ENCODE data around the gene EML3. TPM values are rescaled to one million over a fixed set of nuclear protein-coding genes. Genes with fewer than 3 reads are reported as not detected.
A peak's percentile ranks its signal among the peaks of the same experiment; 100 is the strongest.
"Not testable (repeated sequence)": the region's sequence is repeated elsewhere in the genome, so short reads cannot be mapped to it uniquely, and the experiment has no call there.

EML3 gene
- total RNA-seq, 1 donor from 2014 or later = 80.9 TPM

- no peak for TF ChIP-seq CTCF (IDR thresholded peaks at IDR 0.05)
- no peak for DNase-seq (ENCODE audit: extremely low spot score, unreplicated experiment)
- Mint-ChIP-seq H3K36me3 (ENCODE audit: unreplicated experiment) (peaks cover 32% of the 10 kb centered on the region), H3K4me3 (ENCODE audit: unreplicated experiment) (peak overlapping the region; percentile 95), H3K4me1 (ENCODE audit: unreplicated experiment) (peaks cover 43% of the 10 kb centered on the region), H3K27me3 (ENCODE audit: unreplicated experiment) (no peaks in the 10 kb centered on the region), H3K9me3 (ENCODE audit: unreplicated experiment) (no peaks in the 10 kb centered on the region), H3K27ac (ENCODE audit: unreplicated experiment) (peak overlapping the region; percentile 99)
Observed at GRCh38 chr11:62575156-62575555, 37.4 kb downstream of the EML3 start.

GRCh38 chr11:62574363-62575071 lies 38.1 kb downstream of the EML3 start:
- no peak for TF ChIP-seq CTCF (IDR thresholded peaks at IDR 0.05)
- Mint-ChIP-seq H3K4me1 (ENCODE audit: unreplicated experiment) (peaks cover 48% of the 10 kb centered on the region), H3K9me3 (ENCODE audit: unreplicated experiment) (no peaks in the 10 kb centered on the region), H3K36me3 (ENCODE audit: unreplicated experiment) (peaks cover 32% of the 10 kb centered on the region), H3K27me3 (ENCODE audit: unreplicated experiment) (no peaks in the 10 kb centered on the region), H3K4me3 (ENCODE audit: unreplicated experiment) (peak overlapping the region; percentile 95), H3K27ac (ENCODE audit: unreplicated experiment) (peak overlapping the region; percentile 99)
- no peak for DNase-seq (ENCODE audit: extremely low spot score, unreplicated experiment)

GRCh38 chr11:62573592-62574362 lies 38.8 kb downstream of the EML3 start, which contains the start of gene EEF1G:
TSS of gene EEF1G (minus strand) at chr11:62573891. CDS start at chr11:62573842, 49 bp downstream.
- H3K27ac Mint-ChIP-seq (ENCODE audit: unreplicated experiment) = peak within 1 kb of the TSS; percentile 99
- peak within 1 kb of the TSS; percentile 95 for H3K4me3 Mint-ChIP-seq (ENCODE audit: unreplicated experiment)
- TF ChIP-seq CTCF (IDR thresholded peaks at IDR 0.05) = no peak
- H3K27me3 Mint-ChIP-seq (ENCODE audit: unreplicated experiment) = no peaks in the 10 kb centered on the region
- peak; percentile 100 for DNase-seq (ENCODE audit: extremely low spot score, unreplicated experiment)
- H3K36me3 Mint-ChIP-seq (ENCODE audit: unreplicated experiment) = peaks cover 33% of the 10 kb centered on the region
- H3K4me1 Mint-ChIP-seq (ENCODE audit: unreplicated experiment) = peaks cover 48% of the 10 kb centered on the region
- H3K9me3 Mint-ChIP-seq (ENCODE audit: unreplicated experiment) = no peaks in the 10 kb centered on the region

- Mint-ChIP-seq H3K27ac (ENCODE audit: unreplicated experiment) (peak overlapping the region; percentile 99), H3K27me3 (ENCODE audit: unreplicated experiment) (no peaks in the 10 kb centered on the region), H3K9me3 (ENCODE audit: unreplicated experiment) (no peaks in the 10 kb centered on the region), H3K36me3 (ENCODE audit: unreplicated experiment) (peaks cover 33% of the 10 kb centered on the region), H3K4me1 (ENCODE audit: unreplicated experiment) (peaks cover 48% of the 10 kb centered on the region), H3K4me3 (ENCODE audit: unreplicated experiment) (peak overlapping the region; percentile 95)
- no peak for TF ChIP-seq CTCF (IDR thresholded peaks at IDR 0.05)
- no peak for DNase-seq (ENCODE audit: extremely low spot score, unreplicated experiment)
Observed at GRCh38 chr11:62573006-62573591, 39.5 kb downstream of the EML3 start.

GRCh38 chr11:62572431-62572830 lies 40.1 kb downstream of the EML3 start:
- no peaks in the 10 kb centered on the region for H3K27me3 Mint-ChIP-seq (ENCODE audit: unreplicated experiment)
- no peak for TF ChIP-seq CTCF (IDR thresholded peaks at IDR 0.05)
- peaks cover 48% of the 10 kb centered on the region for H3K4me1 Mint-ChIP-seq (ENCODE audit: unreplicated experiment)
- peak overlapping the region; percentile 95 for H3K4me3 Mint-ChIP-seq (ENCODE audit: unreplicated experiment)
- H3K36me3 Mint-ChIP-seq (ENCODE audit: unreplicated experiment) = peaks cover 34% of the 10 kb centered on the region
- no peak for DNase-seq (ENCODE audit: extremely low spot score, unreplicated experiment)
- H3K9me3 Mint-ChIP-seq (ENCODE audit: unreplicated experiment) = no peaks in the 10 kb centered on the region
- H3K27ac Mint-ChIP-seq (ENCODE audit: unreplicated experiment) = peak overlapping the region; percentile 99

GRCh38 chr11:62571493-62571892 lies 41.1 kb downstream of the EML3 start:
- peaks cover 39% of the 10 kb centered on the region for H3K36me3 Mint-ChIP-seq (ENCODE audit: unreplicated experiment)
- H3K27ac Mint-ChIP-seq (ENCODE audit: unreplicated experiment) = peak overlapping the region; percentile 66
- peaks cover 45% of the 10 kb centered on the region for H3K4me1 Mint-ChIP-seq (ENCODE audit: unreplicated experiment)
- H3K27me3 Mint-ChIP-seq (ENCODE audit: unreplicated experiment); H3K9me3 Mint-ChIP-seq (ENCODE audit: unreplicated experiment); DNase-seq (ENCODE audit: extremely low spot score, unreplicated experiment); H3K4me3 Mint-ChIP-seq (ENCODE audit: unreplicated experiment): not testable (repeated sequence)

- not testable (repeated sequence) for H3K27me3 Mint-ChIP-seq (ENCODE audit: unreplicated experiment); H3K9me3 Mint-ChIP-seq (ENCODE audit: unreplicated experiment); DNase-seq (ENCODE audit: extremely low spot score, unreplicated experiment)
- H3K4me3 Mint-ChIP-seq (ENCODE audit: unreplicated experiment) = peak overlapping the region; percentile 2
- peak overlapping the region; percentile 66 for H3K27ac Mint-ChIP-seq (ENCODE audit: unreplicated experiment)
- peaks cover 44% of the 10 kb centered on the region for H3K36me3 Mint-ChIP-seq (ENCODE audit: unreplicated experiment)
- peaks cover 44% of the 10 kb centered on the region for H3K4me1 Mint-ChIP-seq (ENCODE audit: unreplicated experiment)
Observed at GRCh38 chr11:62570903-62571302, 41.7 kb downstream of the EML3 start.
